ENCODE data around the gene S100PBP.

S100PBP gene

DNA sequence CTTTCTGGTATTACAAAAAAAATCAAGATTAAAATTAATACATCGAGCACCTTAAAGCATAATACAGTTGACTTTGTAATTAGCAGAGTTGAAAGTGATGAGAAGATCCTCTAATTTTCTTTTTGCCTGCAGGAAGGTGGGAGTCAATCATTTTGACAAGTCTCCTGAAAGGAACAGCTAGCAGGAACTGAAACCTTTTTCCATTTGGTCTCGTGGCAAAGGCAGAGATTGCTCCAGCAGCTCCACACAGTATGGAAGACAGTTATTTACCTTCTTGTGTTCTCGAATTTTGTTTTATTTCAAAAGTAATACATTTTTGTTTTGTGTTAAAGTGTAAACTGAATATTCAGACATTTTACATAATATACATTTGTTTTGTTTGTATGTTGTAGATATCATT, 7.7 kb downstream of the S100PBP start:
- DNase-seq (ENCODE audit: low spot score): no peak
- TF ChIP-seq, protein P1, sequence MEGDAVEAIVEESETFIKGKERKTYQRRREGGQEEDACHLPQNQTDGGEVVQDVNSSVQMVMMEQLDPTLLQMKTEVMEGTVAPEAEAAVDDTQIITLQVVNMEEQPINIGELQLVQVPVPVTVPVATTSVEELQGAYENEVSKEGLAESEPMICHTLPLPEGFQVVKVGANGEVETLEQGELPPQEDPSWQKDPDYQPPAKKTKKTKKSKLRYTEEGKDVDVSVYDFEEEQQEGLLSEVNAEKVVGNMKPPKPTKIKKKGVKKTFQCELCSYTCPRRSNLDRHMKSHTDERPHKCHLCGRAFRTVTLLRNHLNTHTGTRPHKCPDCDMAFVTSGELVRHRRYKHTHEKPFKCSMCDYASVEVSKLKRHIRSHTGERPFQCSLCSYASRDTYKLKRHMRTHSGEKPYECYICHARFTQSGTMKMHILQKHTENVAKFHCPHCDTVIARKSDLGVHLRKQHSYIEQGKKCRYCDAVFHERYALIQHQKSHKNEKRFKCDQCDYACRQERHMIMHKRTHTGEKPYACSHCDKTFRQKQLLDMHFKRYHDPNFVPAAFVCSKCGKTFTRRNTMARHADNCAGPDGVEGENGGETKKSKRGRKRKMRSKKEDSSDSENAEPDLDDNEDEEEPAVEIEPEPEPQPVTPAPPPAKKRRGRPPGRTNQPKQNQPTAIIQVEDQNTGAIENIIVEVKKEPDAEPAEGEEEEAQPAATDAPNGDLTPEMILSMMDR (IDR thresholded peaks at IDR 0.05; ENCODE audit: borderline replicate concordance, control extremely low read depth, extremely low read depth, insufficient read depth, missing control alignments): no peak
- in situ Hi-C loops (cut with MboI; ENCODE audit: low sequenced_read_pairs, unreplicated experiment): no loop called here

DNA sequence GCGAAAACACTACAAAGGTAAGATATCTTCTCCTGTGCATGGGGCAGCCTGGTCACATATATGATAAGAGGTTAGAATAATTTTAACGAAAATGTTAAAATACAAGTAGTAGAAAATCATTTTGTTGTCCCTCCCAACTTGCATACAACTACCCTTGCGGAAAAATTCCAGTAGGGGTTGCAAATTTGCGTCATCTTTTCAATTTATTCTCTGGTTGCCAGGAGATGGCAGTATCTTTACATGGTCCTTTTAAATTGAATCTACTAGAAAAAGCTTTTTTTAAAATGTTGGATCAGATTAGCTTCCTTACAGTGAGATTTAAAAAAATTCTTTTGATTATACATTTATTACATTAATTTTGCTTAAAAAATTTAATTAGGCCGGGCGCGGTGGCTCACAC, 10.9 kb downstream of the S100PBP start:
- TF ChIP-seq, protein P1 (IDR thresholded peaks at IDR 0.05; ENCODE audit: borderline replicate concordance, control extremely low read depth, extremely low read depth, insufficient read depth, missing control alignments): no peak
- in situ Hi-C loops (cut with MboI; ENCODE audit: low sequenced_read_pairs, unreplicated experiment): no loop called here

DNA sequence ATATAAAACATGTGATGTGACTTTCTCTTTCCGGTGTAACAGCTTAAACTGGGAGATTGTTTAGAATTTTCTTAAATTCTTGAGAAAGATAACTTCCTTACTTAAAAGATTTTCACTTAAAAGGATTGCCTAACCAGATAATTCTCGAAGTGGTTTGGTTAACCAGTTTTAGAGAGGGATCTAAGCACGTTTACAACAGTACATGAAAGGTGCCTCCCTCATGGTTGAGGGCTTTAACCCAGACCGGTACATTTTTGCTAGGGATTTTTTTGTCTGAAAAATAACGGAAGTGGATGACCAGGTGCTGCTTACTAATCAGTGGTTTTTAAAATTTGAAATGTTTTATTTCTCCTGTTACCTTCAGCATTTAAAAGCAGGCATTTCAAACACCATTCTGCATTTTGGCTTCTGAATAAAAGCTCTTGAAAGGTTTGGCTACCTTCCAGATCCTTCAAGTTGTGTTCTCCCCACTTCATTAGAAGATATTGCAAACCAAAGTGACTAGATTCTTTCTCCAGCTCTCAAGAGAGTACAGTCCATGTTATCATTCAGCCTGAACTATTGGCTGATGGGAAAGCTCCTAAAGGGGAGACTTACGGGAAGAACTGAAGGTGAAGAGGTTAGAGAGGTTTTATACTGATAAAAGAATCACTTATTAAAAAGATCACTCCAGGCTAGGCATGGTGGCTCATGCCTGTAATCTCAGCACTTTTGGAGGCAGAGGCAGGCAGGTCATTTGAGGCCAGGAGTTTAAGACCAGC, 12.8 kb downstream of the S100PBP start:
- TF ChIP-seq, protein P1 (IDR thresholded peaks at IDR 0.05; ENCODE audit: borderline replicate concordance, control extremely low read depth, extremely low read depth, insufficient read depth, missing control alignments): no peak
- in situ Hi-C loops (cut with MboI; ENCODE audit: low sequenced_read_pairs, unreplicated experiment): no loop called here
- DNase-seq (ENCODE audit: low spot score): no peak

More for the DNA sequence above, 10.9 kb downstream of the S100PBP start:
- DNase-seq (ENCODE audit: low spot score): no peak

DNA sequence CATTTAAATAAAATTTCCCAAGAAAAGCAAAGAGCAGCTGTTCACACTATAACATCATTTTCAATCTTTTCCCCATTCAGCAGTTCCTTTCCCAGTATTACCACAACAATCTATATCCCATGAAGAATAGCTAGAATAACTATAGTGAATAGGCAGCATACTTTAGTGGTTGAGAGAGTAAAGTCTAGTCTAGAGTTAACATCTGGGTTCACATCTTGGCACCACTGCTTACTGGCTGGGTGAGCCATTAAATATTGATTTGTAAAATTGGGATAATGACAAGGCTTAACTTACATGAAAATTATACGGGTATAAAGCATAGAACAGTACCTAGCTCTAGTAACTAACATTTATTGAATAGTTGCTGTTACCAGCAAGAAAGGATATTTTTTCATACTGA, 14.4 kb downstream of the S100PBP start:
- TF ChIP-seq, protein P1 (IDR thresholded peaks at IDR 0.05; ENCODE audit: borderline replicate concordance, control extremely low read depth, extremely low read depth, insufficient read depth, missing control alignments): no peak
- no peak for DNase-seq (ENCODE audit: low spot score)
- in situ Hi-C loops (cut with MboI; ENCODE audit: low sequenced_read_pairs, unreplicated experiment): no loop called here

DNA sequence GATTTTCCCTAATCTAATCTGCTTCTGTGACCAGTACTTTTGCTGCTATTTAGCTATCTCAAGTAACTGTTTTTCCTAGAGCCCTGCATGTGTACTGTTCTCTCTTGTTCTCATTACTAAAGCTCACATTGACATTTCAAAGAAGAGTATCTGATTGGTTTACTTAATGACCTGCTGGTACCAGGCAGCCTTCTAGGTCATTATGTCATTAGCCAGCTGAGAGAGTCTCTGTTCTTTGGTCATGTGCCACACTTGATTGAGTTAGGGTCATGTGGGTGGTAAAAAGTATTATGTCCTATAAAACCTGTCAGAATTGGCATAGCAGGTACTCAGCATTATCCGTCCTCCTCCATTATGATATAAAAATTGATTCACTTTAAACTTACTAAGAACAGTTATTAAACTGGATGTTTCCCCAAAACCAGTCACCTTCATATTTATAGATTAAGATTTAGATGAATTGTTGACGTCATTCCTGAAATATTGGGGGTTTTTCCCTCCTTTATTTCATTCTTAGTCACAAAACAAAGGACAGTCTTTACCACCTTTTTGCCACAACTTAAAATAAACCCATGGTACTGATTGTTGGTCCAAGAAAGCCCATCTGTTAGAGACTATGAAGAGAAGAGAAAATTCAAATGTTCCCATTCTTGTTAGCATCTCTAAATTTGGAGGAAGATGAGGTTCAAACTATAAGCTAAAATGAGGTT, 31.1 kb downstream of the S100PBP start:
- TF ChIP-seq, protein P1 (IDR thresholded peaks at IDR 0.05; ENCODE audit: borderline replicate concordance, control extremely low read depth, extremely low read depth, insufficient read depth, missing control alignments): no peak
- in situ Hi-C loops (cut with MboI; ENCODE audit: low sequenced_read_pairs, unreplicated experiment): no loop called here
- DNase-seq (ENCODE audit: low spot score): peak; percentile 34

DNA sequence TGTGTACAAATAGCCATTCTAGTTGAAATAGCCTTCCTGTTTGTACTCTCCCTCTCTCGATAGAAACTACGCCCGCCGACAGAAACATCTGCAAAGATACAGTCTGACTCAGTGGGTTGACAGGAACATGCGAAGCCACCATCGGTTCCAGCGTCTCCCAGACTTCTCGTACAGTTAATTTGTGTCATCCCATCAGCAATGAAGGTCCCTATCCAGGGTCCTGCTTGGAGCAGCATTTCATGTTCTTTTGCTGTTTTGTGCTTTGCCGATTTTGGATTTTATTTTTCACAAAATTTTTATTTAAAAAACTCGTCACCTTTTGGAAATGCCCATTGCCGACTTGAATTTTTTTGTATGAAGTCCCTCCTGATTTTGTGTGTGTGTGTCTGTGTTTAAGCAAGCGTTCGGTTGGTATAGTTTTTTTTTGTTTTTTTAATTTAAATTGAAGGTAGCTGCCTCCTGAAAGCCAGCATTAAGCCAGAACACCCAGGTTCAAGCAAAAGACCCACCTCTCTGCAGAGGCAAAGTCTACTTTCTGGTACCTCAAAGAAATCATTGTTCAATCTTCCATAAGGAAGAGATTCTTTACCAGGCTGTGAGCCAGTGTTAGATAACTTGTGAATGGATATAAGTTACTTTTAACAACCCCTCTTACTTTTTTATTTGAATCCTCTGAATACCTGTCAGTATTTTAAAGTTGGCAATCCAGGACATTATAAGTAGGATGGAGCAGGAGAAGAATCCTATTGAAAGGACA, 38.6 kb downstream of the S100PBP start:
- in situ Hi-C loops (cut with MboI; ENCODE audit: low sequenced_read_pairs, unreplicated experiment): no loop called here
- no peak for DNase-seq (ENCODE audit: low spot score)
- TF ChIP-seq, protein P1 (IDR thresholded peaks at IDR 0.05; ENCODE audit: borderline replicate concordance, control extremely low read depth, extremely low read depth, insufficient read depth, missing control alignments): no peak
